HG02970 (cell line): ENCODE results near the gene HAUS7.

Experiments used
- ATAC-seq: cut with Tn5 transposase; IDR thresholded peaks from one replicate; pipeline ENCODE4 v1.9.1; 2021; ENCODE audit warnings: mild to moderate bottlenecking, moderate library complexity, moderate number of reproducible peaks; ENCODE audit not compliant: unreplicated experiment, low FRiP score

Gene HAUS7

GRCh38 chrX:153457827-153458466 is 12.4 kb downstream of the HAUS7 start:
- ATAC-seq = no peak

GRCh38 chrX:153457136-153457825 is 13.1 kb downstream of the HAUS7 start:
- ATAC-seq = no peak

DNA sequence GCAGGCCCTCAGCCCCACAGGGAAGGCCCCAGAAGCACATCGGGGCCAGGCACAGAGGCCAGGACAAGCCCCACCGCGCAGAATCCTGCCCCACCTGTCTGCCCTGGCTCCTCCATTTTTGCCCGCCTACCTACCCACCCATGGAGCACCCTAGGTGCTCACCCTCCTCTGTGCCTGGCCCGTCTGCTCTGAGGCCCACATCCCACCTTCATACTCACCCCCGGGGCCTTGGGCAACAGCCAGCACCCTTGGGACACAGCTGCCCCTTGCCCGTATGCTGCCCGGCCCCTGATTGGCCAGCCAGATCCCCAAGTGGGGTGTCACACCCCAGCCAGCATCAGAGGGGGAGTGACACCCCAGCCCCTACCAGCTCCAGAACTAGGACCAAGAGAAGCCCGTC is 13.7 kb downstream of the HAUS7 start:
- ATAC-seq = no peak

DNA sequence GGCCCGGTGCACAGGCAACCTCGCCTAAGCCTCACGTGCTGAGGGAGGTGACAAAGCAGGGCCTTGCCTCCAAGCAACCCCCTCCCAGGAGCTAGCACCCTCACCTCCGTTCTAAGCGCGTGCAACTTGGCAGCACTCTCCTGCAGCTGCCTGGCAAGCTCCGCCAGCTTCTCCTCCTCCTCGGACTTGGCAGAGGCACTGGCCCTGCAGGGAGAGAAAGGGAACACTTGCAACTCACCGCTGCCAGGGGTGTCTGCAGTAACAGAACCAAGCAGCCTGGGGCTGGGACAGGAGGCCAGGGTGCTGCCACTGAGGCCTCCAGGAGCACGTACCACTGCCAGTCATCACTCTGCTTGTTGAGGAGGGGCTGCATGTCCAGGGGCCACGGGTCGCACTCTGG is 14.2 kb downstream of the HAUS7 start:
- ATAC-seq = no peak

DNA sequence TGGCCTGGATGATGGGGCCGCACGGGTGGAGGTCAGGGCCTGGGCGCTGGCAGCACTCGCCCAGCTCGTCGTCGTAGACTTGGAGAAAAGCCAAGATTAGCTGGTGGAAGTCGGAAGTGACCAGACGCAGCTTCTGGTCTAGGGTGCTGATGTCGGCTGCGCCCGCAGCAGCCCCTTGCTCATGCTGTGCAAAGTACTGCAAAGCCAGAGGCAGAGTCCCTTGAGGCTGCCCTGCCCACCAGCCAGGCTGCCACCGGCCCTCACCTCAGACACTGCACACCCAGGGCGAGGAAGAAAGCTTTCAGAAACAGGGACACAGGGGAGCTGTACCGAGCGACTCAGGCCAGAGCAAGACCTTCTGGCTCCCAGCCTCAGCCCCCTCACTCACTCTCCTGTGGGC is 14.8 kb downstream of the HAUS7 start:
- no peak for ATAC-seq

- no peak for ATAC-seq
Observed at GRCh38 chrX:153454901-153455550, 15.3 kb downstream of the HAUS7 start.

DNA sequence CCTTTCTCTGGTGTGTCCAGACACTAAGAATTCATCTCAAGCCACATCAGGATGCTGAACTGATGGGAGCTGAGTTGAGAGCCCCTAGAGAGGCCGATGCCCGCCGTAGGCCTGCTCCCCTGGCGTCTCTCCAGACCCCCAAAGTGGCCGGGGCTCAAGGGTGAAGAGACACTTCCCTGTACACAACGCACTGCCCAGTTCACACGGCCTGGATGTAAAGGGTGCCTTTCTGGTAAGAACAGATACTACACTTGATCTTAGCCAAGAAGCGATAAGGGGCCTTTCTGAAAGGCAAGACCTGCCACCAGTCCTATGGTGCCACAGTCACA is 19.5 kb downstream of the HAUS7 start:
- ATAC-seq = no peak

GRCh38 chrX:153450114-153450948 is 20.0 kb downstream of the HAUS7 start:
- ATAC-seq = no peak

DNA sequence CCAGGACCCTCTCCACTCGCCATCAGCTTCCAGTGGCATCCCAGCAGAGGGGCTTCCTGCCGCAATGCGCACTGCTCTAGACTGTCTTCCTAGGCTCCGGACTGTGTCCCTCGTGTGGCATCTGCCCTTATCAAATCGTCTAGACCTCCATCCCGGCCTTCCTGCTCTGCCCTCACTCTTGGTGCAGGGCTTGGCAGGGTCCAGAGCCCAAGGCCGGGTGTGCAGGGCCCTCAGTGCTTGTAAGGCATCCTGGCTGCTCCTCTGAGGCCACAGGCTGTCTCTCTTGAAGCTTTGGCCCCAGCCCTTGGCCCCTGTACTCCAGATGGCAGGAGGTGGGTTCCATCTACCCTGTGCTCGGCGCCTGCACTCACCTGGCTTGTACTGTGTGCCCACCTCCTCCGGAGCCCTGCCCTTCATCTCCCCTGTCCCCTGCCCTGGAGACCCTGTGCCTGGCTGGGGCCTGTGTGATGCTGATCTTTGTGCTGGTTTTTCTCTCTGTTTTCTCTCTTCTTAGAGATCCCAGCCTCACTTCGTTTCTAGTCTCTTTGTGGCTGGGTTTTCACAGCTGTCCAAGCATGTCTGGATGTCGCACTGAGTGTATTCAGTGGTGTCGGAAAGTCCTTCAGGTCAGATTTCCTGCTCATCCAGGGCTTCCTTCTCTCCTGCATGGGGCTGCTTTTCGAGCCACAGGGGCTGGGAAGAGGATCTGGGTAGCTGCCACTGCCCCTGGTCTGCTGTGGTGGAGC is 20.8 kb downstream of the HAUS7 start:
- no peak for ATAC-seq

- ATAC-seq = no peak
Observed at GRCh38 chrX:153448556-153449367, 21.6 kb downstream of the HAUS7 start.

DNA sequence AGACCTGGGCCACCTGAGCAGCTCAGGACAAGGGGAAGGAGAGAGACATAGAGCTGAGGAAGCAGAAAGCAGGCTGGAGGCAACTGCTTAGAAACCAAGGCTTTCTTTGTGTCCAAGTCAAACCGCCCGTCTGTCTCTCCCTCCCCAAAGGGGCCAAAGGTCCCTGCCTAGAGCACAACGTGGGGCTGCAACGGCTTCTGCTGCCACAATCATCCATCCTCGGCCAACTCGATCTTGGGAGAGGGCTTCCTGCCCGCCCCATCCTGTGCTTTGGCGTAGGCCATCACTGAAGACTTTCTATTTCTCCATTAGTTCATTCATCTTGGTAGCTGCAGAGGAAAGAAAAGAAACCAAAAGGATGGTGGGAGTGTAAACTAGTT is 22.8 kb downstream of the HAUS7 start:
- ATAC-seq = no peak

- no peak for ATAC-seq
Observed at GRCh38 chrX:153446950-153447580, 23.3 kb downstream of the HAUS7 start.

GRCh38 chrX:153446636-153446936 is 23.8 kb downstream of the HAUS7 start:
- no peak for ATAC-seq

DNA sequence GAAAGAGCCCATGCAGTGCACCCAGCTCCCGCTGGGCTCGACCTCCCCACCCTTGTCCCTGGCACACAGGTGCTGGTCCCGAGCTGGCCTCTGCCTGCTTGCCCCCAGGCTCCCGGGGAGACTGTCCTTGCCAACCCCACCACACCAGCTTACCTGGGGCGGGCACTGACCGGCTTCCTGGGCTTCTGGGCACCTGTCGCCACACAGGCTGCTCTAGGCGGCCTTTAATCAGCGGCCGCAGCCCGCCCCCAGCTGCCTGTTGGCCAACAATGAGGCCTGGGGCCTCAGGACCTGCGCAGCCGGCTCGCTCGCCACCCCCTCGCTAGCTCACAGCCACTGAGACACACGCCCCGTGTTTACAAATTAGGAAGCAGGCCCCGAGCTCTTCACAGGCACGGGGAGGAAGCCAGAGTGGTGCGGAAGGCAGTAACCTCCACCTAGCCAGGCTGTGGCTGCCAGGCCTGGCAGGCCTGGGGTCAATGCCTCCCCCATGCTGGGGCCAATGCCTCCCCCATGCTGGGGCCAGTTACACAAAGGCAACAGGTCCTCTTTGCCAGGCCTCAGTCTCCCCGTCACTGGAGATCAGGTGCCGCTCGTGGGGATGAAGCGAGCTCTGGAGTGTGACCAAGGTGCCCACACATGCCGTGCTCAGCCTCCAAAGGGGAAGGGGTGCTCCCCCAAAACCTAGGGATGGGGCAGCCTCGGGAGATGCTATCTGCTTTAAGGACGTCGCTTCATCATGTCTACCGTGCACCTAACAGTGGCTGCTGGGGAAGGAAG is 24.3 kb downstream of the HAUS7 start, which contains the start of gene TREX2:
Gene TREX2, minus strand, starts transcription at position 201 of the 780 bp plus-strand sequence. CDS start 626 bp downstream, outside the sequence.
- no peak for ATAC-seq

DNA sequence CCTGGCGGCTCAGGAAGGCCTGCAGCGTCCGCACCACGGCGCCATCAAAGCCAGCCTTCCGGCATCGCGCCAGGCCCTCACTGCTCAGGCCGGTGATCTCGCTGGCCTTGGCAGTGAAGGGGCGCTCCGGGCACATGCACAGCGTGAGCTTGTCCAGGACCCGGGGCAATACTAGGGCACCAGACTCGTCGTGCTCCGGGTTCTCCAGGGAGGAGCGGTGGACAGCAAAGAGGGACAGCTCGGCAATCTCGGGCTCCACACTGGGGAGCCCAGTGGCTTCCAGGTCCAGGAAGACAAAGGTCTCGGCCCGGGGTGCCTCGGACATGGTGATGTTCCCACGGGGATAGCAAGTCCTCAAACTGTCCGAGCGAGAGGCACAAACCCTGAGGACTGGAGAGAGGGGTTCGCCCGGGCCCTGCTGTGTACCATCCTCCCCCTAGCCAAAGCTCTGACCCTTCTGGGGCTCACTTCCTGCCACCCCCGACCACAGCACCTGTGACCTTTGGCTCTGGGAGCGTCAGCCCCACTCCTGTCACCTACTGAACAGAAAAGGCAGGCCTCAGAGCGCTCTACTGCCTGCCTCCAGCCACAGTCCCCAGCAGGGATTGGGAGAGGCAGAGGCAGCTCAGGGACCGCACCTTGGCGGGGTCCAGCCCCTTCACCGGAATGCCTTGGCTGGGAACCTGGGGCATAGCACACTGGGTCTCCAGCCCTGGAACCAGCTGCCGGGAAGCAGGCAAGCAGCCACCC is 25.1 kb downstream of the HAUS7 start:
- no peak for ATAC-seq

GRCh38 chrX:153444333-153445011 is 25.9 kb downstream of the HAUS7 start:
- ATAC-seq = no peak
